GM19240 (cell line): Measurements from ENCODE around the gene SV2C.
"Not testable (repeated sequence)": the region's sequence is repeated elsewhere in the genome, so short reads cannot be mapped to it uniquely, and the experiment has no call there.

Experiments
- DNase-seq: peaks from one replicate; pipeline ENCODE4 v3.0.0; 2011; ENCODE audit warnings: low spot score; ENCODE audit not compliant: insufficient read length

SV2C gene

DNA sequence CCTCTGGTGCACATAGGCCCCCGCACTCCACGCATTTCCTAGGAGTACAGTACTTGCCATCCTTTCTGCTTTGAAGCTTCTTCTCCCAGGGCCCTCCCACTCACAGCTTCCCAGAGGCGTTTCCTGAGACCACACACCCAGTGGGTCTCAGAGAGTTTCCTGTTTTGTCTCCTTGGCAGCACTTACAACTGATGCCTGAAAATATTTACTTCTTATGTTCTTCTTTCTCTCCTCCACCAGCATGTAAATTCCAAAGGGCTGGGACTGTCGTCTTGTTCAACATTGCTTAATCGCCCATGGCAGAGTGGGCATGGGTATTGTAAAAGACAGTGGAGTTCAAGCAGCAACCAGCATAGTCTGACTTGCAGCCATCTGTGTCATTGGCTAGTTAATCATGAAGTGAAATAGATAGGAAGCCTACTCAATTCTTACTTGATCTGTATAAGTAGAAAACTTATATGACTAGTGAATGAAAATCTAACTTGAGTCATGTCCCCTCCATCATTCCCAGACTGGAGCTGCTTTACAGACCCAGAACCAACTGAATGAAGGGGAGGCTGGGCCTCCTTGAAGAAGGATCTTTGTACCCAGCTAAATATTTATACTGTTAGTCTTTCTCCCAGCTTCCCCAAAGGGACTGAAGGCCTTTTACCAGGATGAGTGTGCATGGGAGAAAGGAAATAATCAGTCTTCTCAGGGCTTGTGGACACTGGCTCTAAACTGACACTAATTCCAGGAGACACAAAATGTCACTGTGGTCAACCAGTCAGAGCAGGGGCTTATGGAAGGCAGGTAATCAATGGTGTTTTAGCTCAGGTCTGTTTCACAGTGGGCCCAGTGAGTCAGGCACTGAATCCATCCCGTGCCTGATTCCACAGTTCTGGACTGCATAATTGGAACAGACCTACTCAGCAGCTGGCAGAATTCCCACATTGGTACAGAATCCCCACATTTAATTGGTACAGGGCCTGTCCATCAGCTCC is 116.4 kb downstream of the SV2C start:
- DNase-seq: no peak

- DNase-seq: no peak
Observed at GRCh38 chr5:76202182-76202581, 119.0 kb downstream of the SV2C start.

DNA sequence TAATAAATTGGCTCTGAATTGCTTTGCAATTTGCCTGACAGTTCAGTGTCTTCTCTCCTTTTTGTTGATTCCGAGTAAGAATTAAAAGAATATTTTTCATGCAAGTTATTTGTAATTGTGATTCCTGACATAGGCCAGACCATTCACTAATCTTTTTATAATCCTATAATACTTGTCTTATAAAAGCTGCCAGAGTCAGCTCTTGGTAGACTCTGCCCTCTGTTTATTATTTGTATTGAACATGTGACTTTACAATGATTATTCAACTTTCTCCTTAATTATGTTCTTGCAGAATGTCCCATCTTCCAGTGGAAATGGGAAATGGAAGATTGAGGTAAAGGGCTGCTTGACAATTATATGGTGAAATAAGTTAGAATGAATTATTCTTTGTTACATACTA is 121.0 kb downstream of the SV2C start:
- no peak for DNase-seq

DNA sequence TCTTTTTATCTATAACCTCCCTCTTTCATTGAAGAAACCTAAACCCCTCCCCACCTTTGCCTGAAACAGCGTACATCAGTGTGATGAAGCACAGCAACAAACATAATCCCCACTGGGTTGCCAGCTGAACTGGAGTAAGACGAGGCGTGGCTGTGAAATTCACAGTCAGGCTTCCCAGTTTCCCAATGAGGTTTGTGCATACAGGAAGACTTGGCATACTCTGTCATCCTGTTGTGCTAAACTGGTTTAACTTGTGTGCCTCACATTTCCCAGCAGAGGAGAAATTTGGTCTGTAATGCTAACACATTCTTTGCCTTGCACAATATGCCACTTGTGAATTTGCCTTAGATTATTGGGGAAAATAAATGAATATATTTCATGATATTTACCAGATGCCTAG is 121.5 kb downstream of the SV2C start:
- no peak for DNase-seq

DNA sequence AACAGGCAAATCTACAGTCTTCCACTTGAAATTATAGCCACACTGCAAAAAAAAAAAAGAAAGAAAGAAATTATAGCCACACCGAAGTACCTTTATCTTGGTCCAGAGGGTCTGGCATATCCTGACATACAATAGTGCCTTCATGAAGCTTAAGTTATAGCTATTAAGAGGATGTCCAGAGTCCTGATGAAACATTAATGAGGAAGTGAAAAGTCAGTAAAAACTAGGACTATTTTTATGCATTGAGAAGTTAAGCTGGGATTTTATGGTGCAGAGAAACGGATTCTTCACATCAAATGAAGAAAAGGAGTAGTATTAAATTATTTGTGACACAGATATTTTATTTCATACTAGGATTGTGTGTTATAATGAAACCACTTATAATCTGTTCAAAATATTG is 123.9 kb downstream of the SV2C start:
- no peak for DNase-seq

- DNase-seq: no peak
Observed at GRCh38 chr5:76209297-76209696, 126.1 kb downstream of the SV2C start.

- DNase-seq: no peak
Observed at GRCh38 chr5:76210946-76211345, 127.8 kb downstream of the SV2C start.

DNA sequence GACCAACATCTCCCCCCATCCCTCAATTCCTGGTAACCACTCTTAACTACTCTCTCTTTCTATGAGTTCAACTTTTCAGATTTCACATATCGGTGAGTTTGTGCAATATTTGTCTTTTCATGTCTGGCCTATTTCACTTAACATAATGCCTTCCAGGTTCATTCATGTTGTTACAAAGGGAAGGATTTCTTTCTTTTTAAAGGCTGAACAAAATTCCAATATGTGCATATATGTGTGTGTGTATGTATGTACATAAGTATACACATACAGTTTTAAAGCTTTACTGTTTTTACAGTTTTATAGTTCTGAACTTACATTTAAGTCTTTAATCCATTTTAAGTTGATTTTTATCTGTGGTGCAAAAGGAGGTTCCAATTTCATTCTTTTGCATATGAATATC is 130.7 kb downstream of the SV2C start:
- DNase-seq: no peak

DNA sequence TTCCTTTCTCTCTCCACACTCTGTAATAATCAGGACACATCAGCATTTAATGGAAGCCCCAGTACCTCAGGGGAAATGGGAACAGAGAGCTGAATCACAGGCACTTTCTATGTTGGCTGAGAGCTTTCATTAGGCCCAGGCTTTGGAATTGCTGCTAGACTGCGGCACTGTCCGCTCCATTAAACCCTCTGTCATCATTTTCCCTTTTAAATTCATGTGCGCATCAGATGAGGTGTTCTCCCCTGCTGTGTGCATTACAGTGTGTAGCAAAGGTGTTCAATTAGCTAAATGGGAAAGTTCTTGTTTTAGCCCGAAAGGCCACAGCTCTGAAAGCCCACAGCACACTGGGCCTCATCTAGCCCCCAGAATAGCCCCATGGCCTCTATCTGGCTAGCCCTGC is 133.6 kb downstream of the SV2C start:
- DNase-seq: no peak

DNA sequence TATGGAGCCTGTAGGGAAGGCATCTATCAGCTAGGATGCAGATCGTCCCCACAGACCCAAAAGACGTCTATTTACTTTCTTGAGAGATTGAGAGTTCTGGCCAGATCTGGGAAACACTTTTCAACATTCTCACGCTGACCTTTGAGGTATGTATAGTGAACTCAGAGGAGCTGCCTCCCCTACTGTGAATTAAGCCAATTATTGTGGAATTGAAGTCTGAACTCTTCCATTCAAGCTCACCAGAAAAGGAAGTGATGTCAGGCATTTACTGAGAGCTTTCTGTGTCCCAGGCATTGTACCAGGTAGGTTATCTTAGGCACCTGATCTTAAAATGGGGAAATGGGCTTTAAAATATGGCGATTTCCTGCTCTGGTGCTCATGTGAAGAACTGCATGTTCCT is 136.5 kb downstream of the SV2C start:
- DNase-seq: no peak

DNA sequence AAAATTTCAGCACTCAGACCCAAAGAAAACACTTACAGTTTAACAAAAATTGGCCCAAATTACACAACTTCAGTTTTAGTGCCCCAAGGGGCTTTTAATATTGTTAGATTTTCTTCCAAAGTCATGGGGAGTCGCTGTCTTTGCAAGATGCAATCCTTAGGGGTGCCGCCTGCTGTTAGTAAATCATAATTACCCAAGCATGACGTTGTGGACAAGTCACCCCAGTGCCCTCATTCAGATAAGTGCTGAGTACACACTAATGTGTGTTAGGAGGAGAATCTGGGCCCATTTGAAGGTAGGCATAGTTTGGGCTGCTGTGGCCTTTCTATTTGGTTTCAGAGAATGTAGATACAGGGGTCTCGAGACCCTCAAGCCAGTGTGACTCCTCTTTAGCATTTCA is 138.1 kb downstream of the SV2C start:
- DNase-seq: no peak

GRCh38 chr5:76222318-76222717 is 139.1 kb downstream of the SV2C start:
- no peak for DNase-seq

- no peak for DNase-seq
Observed at GRCh38 chr5:76223696-76224095, 140.5 kb downstream of the SV2C start.

DNA sequence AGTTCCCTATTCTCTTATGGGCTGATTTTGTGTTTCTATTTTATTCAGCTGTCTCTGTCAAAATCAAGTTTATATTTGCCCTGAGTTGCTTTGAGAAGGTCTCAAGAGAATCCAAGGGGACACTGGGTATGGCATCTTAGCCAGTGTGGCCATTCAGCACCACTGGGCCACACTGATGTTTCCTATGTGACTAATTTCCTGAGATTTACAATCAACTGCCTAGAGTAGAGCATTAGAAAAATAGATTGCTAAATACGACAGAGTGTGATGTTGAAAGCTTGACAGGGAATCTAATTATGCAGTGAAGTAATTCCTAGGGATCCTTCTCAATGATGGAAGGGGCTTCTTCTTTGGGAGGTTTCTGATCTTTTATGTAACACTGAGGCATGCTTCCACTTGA is 141.7 kb downstream of the SV2C start:
- no peak for DNase-seq

- no peak for DNase-seq
Observed at GRCh38 chr5:76225336-76225735, 142.2 kb downstream of the SV2C start.

DNA sequence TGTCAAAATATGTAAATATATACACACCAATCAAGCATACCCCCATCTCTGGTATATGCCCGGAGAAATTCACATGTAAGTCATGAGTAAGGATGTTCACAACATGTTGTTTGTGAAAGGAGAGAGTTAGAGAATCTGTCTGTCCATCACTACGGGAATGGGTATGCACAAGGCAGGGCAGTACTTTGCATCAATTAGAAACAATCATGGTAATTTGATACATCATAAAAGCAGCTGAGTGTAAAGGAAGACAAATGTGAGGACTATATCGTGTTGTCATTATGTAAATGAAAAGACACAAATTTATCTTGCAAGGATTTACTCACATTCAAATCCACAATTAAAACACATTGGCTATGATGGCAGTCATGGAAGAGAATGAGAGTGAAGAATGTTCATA is 146.7 kb downstream of the SV2C start:
- no peak for DNase-seq

GRCh38 chr5:76230711-76231285 is 147.6 kb downstream of the SV2C start:
- DNase-seq: no peak

DNA sequence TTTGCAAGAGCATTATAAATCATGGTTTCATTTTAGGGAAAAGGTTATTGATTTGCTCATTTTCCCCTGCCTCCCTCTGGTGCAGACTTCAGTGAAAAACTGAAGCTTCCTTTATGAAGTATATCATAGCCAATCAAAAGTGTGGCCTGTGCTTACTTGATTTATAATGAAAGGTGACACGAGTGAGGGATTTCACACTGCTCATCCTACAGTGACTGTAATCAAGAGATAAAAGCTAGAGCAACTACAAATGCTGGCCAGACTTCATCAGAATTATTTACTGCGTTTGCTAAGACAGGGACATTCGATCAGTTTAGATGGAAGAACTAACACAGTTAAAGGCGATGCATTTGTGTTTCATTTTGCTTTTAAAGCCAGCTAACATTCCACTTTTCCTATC is 151.5 kb downstream of the SV2C start:
- DNase-seq: no peak

GRCh38 chr5:76236684-76237083 is 153.5 kb downstream of the SV2C start:
- DNase-seq: no peak

DNA sequence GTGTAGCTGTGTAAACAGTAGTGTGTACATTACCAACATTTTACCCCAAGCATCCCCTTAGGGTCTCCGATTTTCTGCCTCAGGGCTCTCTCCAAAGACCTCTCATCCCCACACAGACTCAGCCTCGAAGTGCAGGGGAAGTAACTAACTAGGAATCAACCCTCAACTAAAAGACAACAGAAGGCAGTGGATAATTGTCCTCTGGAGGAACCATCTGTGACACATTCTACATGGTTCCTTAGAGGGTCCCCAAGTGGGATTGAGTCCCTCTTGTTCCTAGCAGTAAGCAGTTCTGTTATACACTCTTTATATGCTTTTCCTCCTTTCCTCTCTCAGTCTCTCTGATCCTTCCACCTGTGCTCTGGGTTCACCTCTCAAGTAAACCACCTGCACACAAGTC is 157.2 kb downstream of the SV2C start:
- DNase-seq: no peak

- DNase-seq: not testable (repeated sequence)
Observed at GRCh38 chr5:76242155-76242554, 159.0 kb downstream of the SV2C start.

DNA sequence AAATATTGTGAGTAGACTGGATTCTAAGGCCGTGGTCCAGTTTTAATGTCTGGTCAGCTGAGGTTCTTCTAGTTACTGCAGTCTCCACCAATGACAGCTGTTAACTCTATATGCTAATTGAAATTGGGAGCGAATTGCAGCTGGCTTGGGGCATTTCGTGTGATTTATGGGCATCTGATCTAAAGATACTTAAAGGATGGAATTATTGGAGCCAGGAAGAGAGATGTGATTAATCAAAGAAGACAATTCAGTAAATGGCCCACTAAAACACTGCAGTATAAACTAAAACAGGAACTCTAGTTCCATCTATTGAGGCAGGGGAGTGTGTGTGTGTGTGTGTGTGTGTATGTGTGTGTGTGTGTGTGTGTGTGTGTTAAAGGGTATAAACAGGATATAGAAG is 162.4 kb downstream of the SV2C start:
- DNase-seq: no peak

DNA sequence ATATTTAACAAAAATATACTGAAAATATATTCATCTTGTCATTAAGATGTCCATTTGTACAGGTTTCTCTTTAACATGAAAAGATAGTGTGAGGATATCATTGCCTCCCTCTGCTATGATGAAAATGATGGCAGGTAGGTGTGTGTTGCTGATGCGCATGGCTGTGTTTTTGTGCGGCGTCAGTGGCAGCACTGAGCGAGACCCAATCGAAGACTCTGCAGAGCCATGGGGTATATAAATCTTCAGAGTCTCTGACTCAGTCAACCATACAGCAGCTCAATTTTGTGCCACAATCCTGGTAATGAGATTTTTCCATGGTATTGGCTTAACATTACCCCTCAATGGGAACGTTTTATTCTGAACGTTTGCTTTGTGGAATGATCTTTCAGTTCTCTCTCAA is 166.4 kb downstream of the SV2C start:
- DNase-seq: no peak
